Thyroid gland (tissue), 4 donors: Measurements from ENCODE around the gene TYW3.

Experiments
- CTCF ChIP-seq, 6 experiments: fragments of 200-600 bp in 3 of 6; fragments of 450-650 bp in 3 of 6; sonication (generic) in 3 of 6; IDR thresholded peaks; one replicate each; pipeline ENCODE4 v1.5.1; 2016 to 2019; ENCODE audit warnings: antibody characterized with exemption in 6 of 6, mild to moderate bottlenecking in 2 of 6, inconsistent platforms in 1 of 6, moderate library complexity in 1 of 6
- POLR2A ChIP-seq, 2 donors: fragments of 450-650 bp; IDR thresholded peaks; one replicate each; pipeline ENCODE4 v1.6.1; 2017; ENCODE audit warnings: antibody characterized with exemption in 2 of 2, mild to moderate bottlenecking in 2 of 2, moderate library complexity in 1 of 2

DNA sequence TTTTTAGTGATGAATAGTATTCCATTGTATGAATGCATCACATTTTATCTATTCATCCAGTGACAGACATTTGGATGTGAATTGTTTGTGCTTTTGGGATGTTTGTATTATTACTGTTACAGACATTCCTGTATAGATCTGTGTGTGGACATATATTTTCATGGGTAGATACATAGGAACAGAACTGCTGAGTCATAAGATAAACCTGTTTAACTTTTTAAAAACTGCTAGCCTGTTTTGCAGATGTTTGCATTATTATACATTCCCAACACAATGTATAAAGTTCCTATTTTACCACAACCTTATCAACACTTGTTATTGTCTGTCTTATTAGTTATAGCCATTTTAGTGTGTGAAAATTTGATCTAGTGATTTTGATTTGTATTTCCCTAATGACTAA, 46.8 kb downstream of the TYW3 start:
- TF ChIP-seq CTCF (IDR thresholded peaks at IDR 0.05) (no peak), POLR2A (IDR thresholded peaks at IDR 0.05) (no peak)
